Endodermal cell (in vitro differentiated cells): Measurements from ENCODE around the gene TMEM202. TPM values are rescaled to one million over a fixed set of nuclear protein-coding genes. Genes with fewer than 3 reads are reported as not detected.

Experiments used
- DNase-seq: peaks from one replicate; pipeline ENCODE4 v3.0.0-alpha.2; 2017
- H3K27ac ChIP-seq: 2 replicates; pipeline ENCODE4 v1.5.1; 2013; ENCODE audit warnings: mild to moderate bottlenecking, low read depth, low read length, moderate library complexity
- H3K27me3 ChIP-seq: 2 replicates; pipeline ENCODE4 v1.6.1; 2013; ENCODE audit warnings: mild to moderate bottlenecking, low read length, moderate library complexity; ENCODE audit not compliant: insufficient read depth, control insufficient read depth, poor library complexity, severe bottlenecking
- H3K36me3 ChIP-seq: 2 replicates; pipeline ENCODE4 v1.7.0; 2013; ENCODE audit warnings: mild to moderate bottlenecking, low read length, moderate library complexity; ENCODE audit not compliant: control insufficient read depth, insufficient read depth
- H3K4me1 ChIP-seq: one replicate; pipeline ENCODE4 v1.7.0; 2013; ENCODE audit warnings: low read length; ENCODE audit not compliant: control insufficient read depth, insufficient read depth
- H3K4me3 ChIP-seq: 2 replicates; pipeline ENCODE4 v1.5.1; 2013; ENCODE audit warnings: mild to moderate bottlenecking, low read length, moderate library complexity
- H3K9ac ChIP-seq: 2 replicates; pipeline ENCODE4 v1.6.1; 2013; ENCODE audit warnings: mild to moderate bottlenecking, low read length, moderate library complexity; ENCODE audit not compliant: poor library complexity, severe bottlenecking; ENCODE audit errors: extremely low read depth
- H3K9me3 ChIP-seq: 2 replicates; pipeline ENCODE4 v1.6.1; 2013; ENCODE audit warnings: mild to moderate bottlenecking, low read length, moderate library complexity; ENCODE audit not compliant: control insufficient read depth
- H3K27ac Mint-ChIP-seq: 2 replicates; pipeline ENCODE4 v1.8.0; 2020; ENCODE audit warnings: mixed read lengths
- H3K27me3 Mint-ChIP-seq: 2 replicates; pipeline ENCODE4 v1.8.0; 2021; ENCODE audit warnings: mild to moderate bottlenecking, mixed read lengths; ENCODE audit not compliant: insufficient read depth
- H3K36me3 Mint-ChIP-seq: 2 replicates; pipeline ENCODE4 v1.8.0; 2020; ENCODE audit warnings: low read depth, mixed read lengths
- H3K4me1 Mint-ChIP-seq: 2 replicates; pipeline ENCODE4 v1.8.0; 2020; ENCODE audit warnings: mixed read lengths
- H3K4me3 Mint-ChIP-seq: 2 replicates; pipeline ENCODE4 v1.8.0; 2020; ENCODE audit warnings: mild to moderate bottlenecking, moderate library complexity, mixed read lengths
- H3K9me3 Mint-ChIP-seq: 2 replicates; pipeline ENCODE4 v1.8.0; 2020; ENCODE audit warnings: mild to moderate bottlenecking, mixed read lengths
- CTCF ChIP-seq: fragments of 200-600 bp; sonication (generic); conservative IDR thresholded peaks from 2 replicates; pipeline ENCODE4 v1.5.0; 2021; ENCODE audit warnings: antibody characterized with exemption, mild to moderate bottlenecking
- WGBS, 2 experiments: methylation state at CpG; one replicate each; pipeline versions ENCODE4 v1.1.5 to v1.1.7; 2013; ENCODE audit warnings: missing lambda C conversion rate in 2 of 2, mixed read lengths in 1 of 2; ENCODE audit not compliant: insufficient coverage in 1 of 2, insufficient read length in 1 of 2; 5-methylcytosine and 5-hydroxymethylcytosine counted together
- total RNA-seq, 2 donors: library from RNA; stranded (reverse); fragmentation: NEBNext Ultra II Directional in 1 of 2; extraction: Animal tissue kit (Norgen Biotek cat#: 25700) in 1 of 2; gene quantifications; 2 replicates in 1 of 2; 3 replicates in 1 of 2; pipeline ENCODE4 v1.2.1, GENCODE V29; 2021

TMEM202 gene
- total RNA-seq, 2 donors from 2014 or later: not detected

- Mint-ChIP-seq H3K4me1 (no peaks in the 10 kb centered on the region), H3K27me3 (no peaks in the 10 kb centered on the region)
- DNase-seq: no peak
Observed at GRCh38 chr15:72365844-72366243, 32.3 kb upstream of the TMEM202 start.

GRCh38 chr15:72368325-72368724 lies 29.8 kb upstream of the TMEM202 start:
- Mint-ChIP-seq H3K36me3 (peaks cover 16% of the 10 kb centered on the region), H3K27ac (no peak overlapping the region), H3K4me1 (no peaks in the 10 kb centered on the region), H3K9me3 (no peaks in the 10 kb centered on the region), H3K4me3 (no peak overlapping the region), H3K27me3 (no peaks in the 10 kb centered on the region)
- H3K36me3 ChIP-seq: peaks cover 23% of the 10 kb centered on the region
- no peak overlapping the region for H3K27ac ChIP-seq
- no peak overlapping the region for H3K4me3 ChIP-seq
- H3K4me1 ChIP-seq: no peaks in the 10 kb centered on the region
- H3K27me3 ChIP-seq: no peaks in the 10 kb centered on the region
- no peaks in the 10 kb centered on the region for H3K9me3 ChIP-seq
- no peak for TF ChIP-seq CTCF
- no peak overlapping the region for H3K9ac ChIP-seq
- DNase-seq: no peak
- 90 to 100% methylated on average over 2 of the region's 2 CpGs for WGBS, 2 experiments

More at GRCh38 chr15:72365844-72366243, 32.3 kb upstream of the TMEM202 start:
- H3K4me3 Mint-ChIP-seq: no peak overlapping the region
- no peak overlapping the region for H3K9ac ChIP-seq
- H3K27ac Mint-ChIP-seq: no peak overlapping the region
- WGBS, 2 experiments: 90 to 100% methylated on average over 1 of the region's 1 CpG
- H3K36me3 Mint-ChIP-seq: peaks cover 16% of the 10 kb centered on the region
- no peaks in the 10 kb centered on the region for H3K9me3 ChIP-seq
- no peak overlapping the region for H3K27ac ChIP-seq
- TF ChIP-seq CTCF: no peak
- H3K4me1 ChIP-seq: no peaks in the 10 kb centered on the region
- H3K36me3 ChIP-seq: peaks cover 23% of the 10 kb centered on the region
- H3K9me3 Mint-ChIP-seq: no peaks in the 10 kb centered on the region
- H3K4me3 ChIP-seq: no peak overlapping the region
- H3K27me3 ChIP-seq: no peaks in the 10 kb centered on the region

- no peak for TF ChIP-seq CTCF
Observed at GRCh38 chr15:72368899-72369298, 29.2 kb upstream of the TMEM202 start.

More at GRCh38 chr15:72368899-72369298, 29.2 kb upstream of the TMEM202 start:
- no peak for DNase-seq
- WGBS, 2 experiments: 100% methylated on average over 2 of the region's 2 CpGs; no CpG with 5 or more reads in 1 of the 2 experiments
- H3K4me3 Mint-ChIP-seq: no peak overlapping the region
- no peak overlapping the region for H3K27ac Mint-ChIP-seq
- H3K4me1 Mint-ChIP-seq: no peaks in the 10 kb centered on the region
- Histone ChIP-seq H3K27ac (no peak overlapping the region), H3K9ac (no peak overlapping the region), H3K4me3 (no peak overlapping the region), H3K9me3 (no peaks in the 10 kb centered on the region), H3K27me3 (no peaks in the 10 kb centered on the region), H3K36me3 (peaks cover 23% of the 10 kb centered on the region), H3K4me1 (no peaks in the 10 kb centered on the region)
- H3K27me3 Mint-ChIP-seq: no peaks in the 10 kb centered on the region
- no peaks in the 10 kb centered on the region for H3K9me3 Mint-ChIP-seq
- peaks cover 16% of the 10 kb centered on the region for H3K36me3 Mint-ChIP-seq
